Right ventricle myocardium superior (tissue), 1 donor: Measurements from ENCODE around the gene EFCAB11. TPM values are rescaled to one million over a fixed set of nuclear protein-coding genes. Genes with fewer than 3 reads are reported as not detected.
A peak's percentile ranks its signal among the peaks of the same experiment; 100 is the strongest.

Experiments
- ATAC-seq: fragments of 200-7000 bp; cut with Tn5 transposase; one replicate; pipeline ENCODE4 v1.9.1; 2020; ENCODE audit warnings: mild to moderate bottlenecking; ENCODE audit not compliant: poor library complexity
- DNase-seq: peaks from one replicate; pipeline ENCODE4 v3.0.0-alpha.2; 2020
- intact Hi-C: fragments of 100-400 bp; cut with DNase I; formaldehyde crosslinking; loops from one replicate; pipeline ENCODE4 v1.11.2; 2022
- total RNA-seq: library from RNA; stranded (reverse); fragmentation: NEBNext Ultra II Directional; extraction: Animal tissue kit (Norgen Biotek cat#: 25700); gene quantifications from one replicate; pipeline ENCODE4 v1.2.1, GENCODE V29; 2021
- donor health status: DM: no; HTN: yes; CAD: no; lungs with severe emphysema.

EFCAB11 gene
- total RNA-seq, 1 donor from 2014 or later: 3.3 TPM

- ATAC-seq: peak; percentile 93
- DNase-seq: peak; percentile 86
- intact Hi-C loops: no loop called here
Observed at GRCh38 chr14:89755816-89756215, 198.7 kb downstream of the EFCAB11 start.

- intact Hi-C loops: no loop called here
- no peak for DNase-seq
- no peak for ATAC-seq
Observed at GRCh38 chr14:89753828-89754412, 200.6 kb downstream of the EFCAB11 start.

- intact Hi-C loops: no loop called here
- ATAC-seq (no peak), DNase-seq (no peak)
Observed at GRCh38 chr14:89750908-89751392, 203.6 kb downstream of the EFCAB11 start.

- DNase-seq (no peak), ATAC-seq (peak; percentile 65)
- intact Hi-C loops: no loop called here
Observed at GRCh38 chr14:89750281-89750755, 204.2 kb downstream of the EFCAB11 start.

GRCh38 chr14:89748004-89748403 is 206.5 kb downstream of the EFCAB11 start:
- DNase-seq (no peak), ATAC-seq (no peak)
- intact Hi-C loops: no loop called here

GRCh38 chr14:89747126-89747525 is 207.4 kb downstream of the EFCAB11 start:
- intact Hi-C loops: no loop called here
- DNase-seq (no peak), ATAC-seq (no peak)

GRCh38 chr14:89746654-89747053 is 207.9 kb downstream of the EFCAB11 start:
- intact Hi-C loops: no loop called here
- ATAC-seq: no peak

GRCh38 chr14:89746135-89746534 is 208.4 kb downstream of the EFCAB11 start:
- intact Hi-C loops: no loop called here
- DNase-seq (no peak), ATAC-seq (no peak)

More at GRCh38 chr14:89746654-89747053, 207.9 kb downstream of the EFCAB11 start:
- DNase-seq: no peak

Other genes starting within 250 kb of the EFCAB11 start
- 2.8 TPM for gene TDP1, start 1.2 kb upstream of the EFCAB11 start, total RNA-seq
- gene KCNK13, start 107.3 kb upstream of the EFCAB11 start, total RNA-seq: 4.7 TPM